SK-N-SH (cell line): ENCODE data around the gene WDR7. TPM values are rescaled to one million over a fixed set of nuclear protein-coding genes. Genes with fewer than 3 reads are reported as not detected.
"Not testable (repeated sequence)": the region's sequence is repeated elsewhere in the genome, so short reads cannot be mapped to it uniquely, and the experiment has no call there.

Experiments used
- CTCF ChIA-PET: fragments of 300-600, 350-600 bp; formaldehyde crosslinking; extraction: SDS; loops from one replicate; lab custom pipeline; 2021; lab: Yijun Ruan, JAX
- POLR2A ChIA-PET: fragments of 350-600 bp; sonication (Branson Sonifier 250); formaldehyde crosslinking; extraction: SDS; loops from one replicate; lab custom pipeline; 2020; ENCODE audit warnings: antibody characterized with exemption, inconsistent platforms; lab: Yijun Ruan, JAX
- DNase-seq: peaks from one replicate; pipeline ENCODE4 v3.0.0; 2012
- H2AFZ ChIP-seq: fragments of 200-600 bp; sonication (generic); 2 replicates; pipeline ENCODE4 v1.8.1; 2016; ENCODE audit warnings: antibody characterized with exemption, mild to moderate bottlenecking, low read depth
- H3F3A ChIP-seq: fragments of 200-600 bp; sonication (generic); replicated peaks from 2 replicates; pipeline ENCODE3; 2016; ENCODE audit warnings: antibody characterized with exemption, mild to moderate bottlenecking; ENCODE audit not compliant: insufficient read depth
- H3K27ac ChIP-seq, 2 experiments: fragments of 200-500 bp in 1 of 2; fragments of 200-600 bp in 1 of 2; sonication (Bioruptor generic) in 1 of 2; sonication (generic), shearing (Covaris generic) in 1 of 2; 2 replicates each; pipeline versions ENCODE4 v1.5.1 to v1.6.1; 2014 to 2016; ENCODE audit warnings: low read depth in 2 of 2, inconsistent platforms in 1 of 2, low read length in 1 of 2, mild to moderate bottlenecking in 1 of 2, mixed read lengths in 1 of 2
- H3K27me3 ChIP-seq: fragments of 200-600 bp; sonication (generic), shearing (Covaris generic); 2 replicates; pipeline ENCODE4 v1.6.1; 2016; ENCODE audit warnings: mixed run types; ENCODE audit not compliant: insufficient read depth
- H3K36me3 ChIP-seq, 2 experiments: fragments of 200-500 bp in 1 of 2; fragments of 200-600 bp in 1 of 2; sonication (Bioruptor generic) in 1 of 2; sonication (generic) in 1 of 2; replicated peaks in 1 of 2; 2 replicates each; pipeline versions ENCODE3 to v1.5.1; 2014 to 2016; ENCODE audit warnings: low read length in 1 of 2, mild to moderate bottlenecking in 1 of 2; ENCODE audit not compliant: insufficient read depth in 2 of 2, control insufficient read depth in 1 of 2
- H3K4me1 ChIP-seq, 2 experiments: fragments of 200-500 bp in 1 of 2; fragments of 200-600 bp in 1 of 2; sonication (Bioruptor generic) in 1 of 2; sonication (generic), shearing (Covaris generic) in 1 of 2; 2 replicates each; pipeline versions ENCODE4 v1.5.1 to v1.6.1; 2014 to 2016; ENCODE audit warnings: low read depth in 1 of 2, low read length in 1 of 2, mixed run types in 1 of 2; ENCODE audit not compliant: insufficient read depth in 2 of 2, control insufficient read depth in 1 of 2
- H3K4me2 ChIP-seq: fragments of 200-600 bp; sonication (generic), shearing (Covaris generic); 2 replicates; pipeline ENCODE4 v1.6.1; 2017; ENCODE audit warnings: mixed run types
- H3K4me3 ChIP-seq, 2 experiments: fragments of 200-500 bp in 1 of 2; fragments of 200-600 bp in 1 of 2; sonication (Bioruptor generic) in 1 of 2; sonication (generic), shearing (Covaris generic) in 1 of 2; 2 replicates each; pipeline versions ENCODE4 v1.5.1 to v1.8.1; 2014 to 2016; ENCODE audit warnings: low read depth in 2 of 2, inconsistent platforms in 1 of 2, low read length in 1 of 2, mild to moderate bottlenecking in 1 of 2, mixed read lengths in 1 of 2, moderate library complexity in 1 of 2
- H3K79me2 ChIP-seq: fragments of 200-600 bp; sonication (generic); 2 replicates; pipeline ENCODE4 v1.8.1; 2017; ENCODE audit warnings: mild to moderate bottlenecking; ENCODE audit not compliant: insufficient read depth
- H3K9ac ChIP-seq: fragments of 200-600 bp; sonication (generic); 2 replicates; pipeline ENCODE4 v1.6.1; 2017; ENCODE audit warnings: mixed run types
- H3K9me2 ChIP-seq: fragments of 200-600 bp; sonication (generic); 2 replicates; pipeline ENCODE4 v1.6.1; 2017; ENCODE audit warnings: mixed run types
- H3K9me3 ChIP-seq: fragments of 200-600 bp; sonication (generic); 2 replicates; pipeline ENCODE4 v1.6.1; 2017; ENCODE audit warnings: mixed run types, mild to moderate bottlenecking, moderate library complexity
- H4K20me1 ChIP-seq: fragments of 200-600 bp; sonication (generic); 2 replicates; pipeline ENCODE4 v1.6.1; 2017; ENCODE audit warnings: mild to moderate bottlenecking, mixed run types; ENCODE audit not compliant: insufficient read depth
- CTCF ChIP-seq: fragments of 200-600 bp; sonication (generic); IDR thresholded peaks from 2 replicates; pipeline ENCODE4 v1.6.1; 2017; ENCODE audit warnings: antibody characterized with exemption, mild to moderate bottlenecking, moderate library complexity
- EP300 ChIP-seq, 2 experiments: IDR thresholded peaks; 2 replicates each; pipeline versions ENCODE4 v1.4.0 to v1.6.1; 2012; ENCODE audit warnings: borderline replicate concordance in 1 of 2, low read depth in 1 of 2, low read length in 1 of 2
- EZH2phosphoT487 ChIP-seq: fragments of 200-600 bp; sonication (generic); IDR thresholded peaks from 2 replicates; pipeline ENCODE4 v1.6.1; 2017; ENCODE audit warnings: low read depth, mixed run types, mild to moderate bottlenecking, antibody characterized with exemption, moderate library complexity, borderline replicate concordance
- GABPA ChIP-seq: IDR thresholded peaks from 2 replicates; pipeline ENCODE4 v1.4.0; 2012; ENCODE audit warnings: low read depth, mild to moderate bottlenecking
- GATA2 ChIP-seq: sonication (generic); formaldehyde crosslinking; IDR thresholded peaks from 2 replicates; pipeline ENCODE4 v1.5.0; 2020; ENCODE audit warnings: mild to moderate bottlenecking, missing genetic modification reagents
- IRF3 ChIP-seq: fragments of 150-350 bp; IDR thresholded peaks from 2 replicates; pipeline ENCODE4 v1.6.1; 2016; ENCODE audit warnings: mild to moderate bottlenecking, low read depth, low read length
- MEF2A ChIP-seq: IDR thresholded peaks from 2 replicates; pipeline ENCODE4 v1.4.0; 2012; ENCODE audit warnings: low read depth, borderline replicate concordance
- NRF1 ChIP-seq: IDR thresholded peaks from 2 replicates; pipeline ENCODE4 v1.6.1; 2012; ENCODE audit warnings: low read depth, mild to moderate bottlenecking, low read length
- POLR2AphosphoS5 ChIP-seq: IDR thresholded peaks from 2 replicates; pipeline ENCODE4 v1.6.1; 2012; ENCODE audit warnings: low read depth, low read length
- RXRA ChIP-seq: IDR thresholded peaks from 2 replicates; pipeline ENCODE4 v1.4.0; 2012; ENCODE audit warnings: low read depth, mild to moderate bottlenecking, borderline replicate concordance
- SIN3A ChIP-seq: IDR thresholded peaks from 2 replicates; pipeline ENCODE4 v1.6.1; 2012; ENCODE audit warnings: low read depth, mild to moderate bottlenecking, low read length, moderate library complexity, borderline replicate concordance
- TCF12 ChIP-seq: IDR thresholded peaks from 2 replicates; pipeline ENCODE4 v1.4.0; 2012
- TEAD4 ChIP-seq: IDR thresholded peaks from 2 replicates; pipeline ENCODE4 v1.4.0; 2012; ENCODE audit warnings: mild to moderate bottlenecking, borderline replicate concordance; ENCODE audit not compliant: insufficient read depth
- USF1 ChIP-seq: IDR thresholded peaks from 2 replicates; pipeline ENCODE4 v1.4.0; 2012; ENCODE audit warnings: low read depth, borderline replicate concordance
- USF2 ChIP-seq: fragments of 150-350 bp; IDR thresholded peaks from 2 replicates; pipeline ENCODE4 v1.6.1; 2017; ENCODE audit warnings: antibody characterized with exemption, low read length, low read depth, borderline replicate concordance
- WGBS: methylation state at CpG from one replicate; pipeline ENCODE4 v1.1.6; 2017; ENCODE audit warnings: low lambda C conversion rate; 5-methylcytosine and 5-hydroxymethylcytosine counted together
- polyA plus RNA-seq, 3 experiments: library from polyadenylated mRNA; depleted of rRNA; stranded (reverse); fragments of >200 nt; gene quantifications; 2 replicates each; pipeline ENCODE4 v1.2.3, GENCODE V29; 2012

WDR7 gene
- polyA plus RNA-seq, 1 of the 3 experiments (the other 2 are of a cell fraction): 4.1 TPM

GRCh38 chr18:56652802-56653201 lies 1.6 kb downstream of the WDR7 start (continued):
- no peak for TF ChIP-seq IRF3
- TF ChIP-seq USF2: no peak
- TF ChIP-seq NRF1: no peak
- no peak for TF ChIP-seq USF1
- no peak for TF ChIP-seq POLR2AphosphoS5

- H2AFZ ChIP-seq, H3K27ac ChIP-seq, H3K9me2 ChIP-seq, H3K9me3 ChIP-seq, H3K36me3 ChIP-seq, H3K4me3 ChIP-seq, H3K4me2 ChIP-seq, CTCF ChIA-PET, H3K27me3 ChIP-seq, POLR2A ChIA-PET, H4K20me1 ChIP-seq, H3K9ac ChIP-seq, H3F3A ChIP-seq, DNase-seq: not testable (repeated sequence)
- H3K4me1 ChIP-seq: peaks cover 0 to 13% of the 10 kb centered on the region in 2 experiments; a peak in 2 of 4 replicates
- peaks cover 60% of the 10 kb centered on the region for H3K79me2 ChIP-seq
- 94% methylated on average over 7 of the region's 7 CpGs for WGBS
These were observed 3.1 kb downstream of the WDR7 start for GRCh38 chr18:56654280-56654679.

- Histone ChIP-seq H3K9ac (no peak overlapping the region), H3K9me3 (no peaks in the 10 kb centered on the region), H3K4me1 (no peaks in the 10 kb centered on the region), H3K4me2 (no peak overlapping the region), H4K20me1 (no peaks in the 10 kb centered on the region), H3K9me2 (no peaks in the 10 kb centered on the region), H3F3A (no peaks in the 10 kb centered on the region), H3K27me3 (no peaks in the 10 kb centered on the region), H3K36me3 (no peaks in the 10 kb centered on the region), H3K79me2 (peaks cover 44% of the 10 kb centered on the region), H2AFZ (no peak overlapping the region), H3K27ac (no peak overlapping the region), H3K4me3 (no peak overlapping the region)
- 90% methylated on average over 2 of the region's 2 CpGs for WGBS
- no peak for DNase-seq
- TF ChIP-seq MEF2A (no peak), POLR2AphosphoS5 (no peak), SIN3A (no peak), GABPA (no peak), CTCF (no peak), EZH2phosphoT487 (no peak), RXRA (no peak), TCF12 (no peak), GATA2 (no peak), EP300 (IDR thresholded peaks at IDR 0.05; ENCODE audit: borderline replicate concordance in 1 of 2, low read depth in 1 of 2, low read length in 1 of 2) (no peak), TEAD4 (no peak)
- POLR2A ChIA-PET: no interaction called here
- CTCF ChIA-PET: interaction anchor here (1.2 kb wide), 1 partner anchor 780 kb away, joined by 3 read pairs; no protein-coding TSS in a partner anchor
These were observed 7.1 kb downstream of the WDR7 start for GRCh38 chr18:56658261-56658660.
